ENCODE data around the gene CCNQ. TPM values are rescaled to one million over a fixed set of nuclear protein-coding genes. Genes with fewer than 3 reads are reported as not detected.
A peak's percentile ranks its signal among the peaks of the same experiment; 100 is the strongest.

CCNQ gene
- total RNA-seq, 3 donors from 2014 or later: 23.9 to 42.6 (median 39.7) TPM

GRCh38 chrX:153645151-153645550, 46.2 kb upstream of the CCNQ start:
- Histone ChIP-seq H3K27ac (no peak overlapping the region), H3K4me3 (no peak overlapping the region), H3K36me3 (no peaks in the 10 kb centered on the region), H3K9me3 (no peaks in the 10 kb centered on the region), H3K27me3 (peaks cover 0 to 96% of the 10 kb centered on the region in 2 donors), H3K4me1 (no peaks in the 10 kb centered on the region)
- DNase-seq (ENCODE audit: low spot score in 2 of 2): no peak
- intact Hi-C loops (cut with DNase I; ENCODE audit: low total_unique reads): no loop called here
- no peak for TF ChIP-seq POLR2A (IDR thresholded peaks at IDR 0.05)
- TF ChIP-seq POLR2AphosphoS5 (IDR thresholded peaks at IDR 0.05): no peak
- TF ChIP-seq CTCF (IDR thresholded peaks at IDR 0.05): no peak

GRCh38 chrX:153644356-153645125, 45.6 kb upstream of the CCNQ start:
- TF ChIP-seq POLR2A (IDR thresholded peaks at IDR 0.05): no peak
- no peak for TF ChIP-seq CTCF (IDR thresholded peaks at IDR 0.05)
- TF ChIP-seq POLR2AphosphoS5 (IDR thresholded peaks at IDR 0.05): no peak
- H3K4me3 ChIP-seq: peak overlapping the region in 1 of 3 donors; percentile 12
- no peaks in the 10 kb centered on the region for H3K4me1 ChIP-seq
- no peak overlapping the region for H3K27ac ChIP-seq
- no peaks in the 10 kb centered on the region for H3K9me3 ChIP-seq
- H3K27me3 ChIP-seq: peaks cover 0 to 96% of the 10 kb centered on the region in 2 donors
- intact Hi-C loops (cut with DNase I; ENCODE audit: low total_unique reads): no loop called here
- no peak for DNase-seq (ENCODE audit: low spot score in 2 of 2)
- no peaks in the 10 kb centered on the region for H3K36me3 ChIP-seq

GRCh38 chrX:153643431-153644351, 44.8 kb upstream of the CCNQ start:
- peaks cover 0 to 95% of the 10 kb centered on the region in 2 donors for H3K27me3 ChIP-seq
- H3K4me3 ChIP-seq: peak overlapping the region in 2 of 3 donors; percentile 25 to 52
- DNase-seq (ENCODE audit: low spot score in 2 of 2): no peak
- H3K9me3 ChIP-seq: no peaks in the 10 kb centered on the region
- H3K27ac ChIP-seq: no peak overlapping the region
- no peaks in the 10 kb centered on the region for H3K4me1 ChIP-seq
- no peaks in the 10 kb centered on the region for H3K36me3 ChIP-seq
- intact Hi-C loops (cut with DNase I; ENCODE audit: low total_unique reads): no loop called here
- TF ChIP-seq CTCF (IDR thresholded peaks at IDR 0.05) (no peak), POLR2AphosphoS5 (IDR thresholded peaks at IDR 0.05) (no peak), POLR2A (IDR thresholded peaks at IDR 0.05) (no peak)

GRCh38 chrX:153642655-153643430, 43.9 kb upstream of the CCNQ start:
- Histone ChIP-seq H3K9me3 (no peaks in the 10 kb centered on the region), H3K4me1 (no peaks in the 10 kb centered on the region), H3K27me3 (peaks cover 0 to 95% of the 10 kb centered on the region in 2 donors), H3K4me3 (peak overlapping the region in 2 of 3 donors; percentile 30 to 52), H3K36me3 (no peaks in the 10 kb centered on the region), H3K27ac (no peak overlapping the region)
- TF ChIP-seq POLR2A (IDR thresholded peaks at IDR 0.05): no peak
- no peak for TF ChIP-seq POLR2AphosphoS5 (IDR thresholded peaks at IDR 0.05)
- no peak for TF ChIP-seq CTCF (IDR thresholded peaks at IDR 0.05)
- no peak for DNase-seq (ENCODE audit: low spot score in 2 of 2)
- intact Hi-C loops (cut with DNase I; ENCODE audit: low total_unique reads): no loop called here
